Hematopoietic multipotent progenitor cell treated with erythropoietin and hydrocortisone succinate and interleukin-3 and kit ligand, for 8 days (in vitro differentiated cells): ENCODE data around the gene TRAF3IP1.

Source experiments
- DNase-seq: peaks from one replicate; pipeline ENCODE4 v3.0.0-alpha.2; 2015

Gene TRAF3IP1

GRCh38 chr2:238287737-238288649 is 32.3 kb upstream of the TRAF3IP1 start, which contains the start of gene PER2:
Gene PER2 (minus strand): TSS chr2:238288610. CDS start chr2:238277936, 10,674 bp downstream.
- DNase-seq, result peak; percentile 60

- DNase-seq, result peak; percentile 98
These were observed 31.4 kb upstream of the TRAF3IP1 start for GRCh38 chr2:238288650-238289573.

DNA sequence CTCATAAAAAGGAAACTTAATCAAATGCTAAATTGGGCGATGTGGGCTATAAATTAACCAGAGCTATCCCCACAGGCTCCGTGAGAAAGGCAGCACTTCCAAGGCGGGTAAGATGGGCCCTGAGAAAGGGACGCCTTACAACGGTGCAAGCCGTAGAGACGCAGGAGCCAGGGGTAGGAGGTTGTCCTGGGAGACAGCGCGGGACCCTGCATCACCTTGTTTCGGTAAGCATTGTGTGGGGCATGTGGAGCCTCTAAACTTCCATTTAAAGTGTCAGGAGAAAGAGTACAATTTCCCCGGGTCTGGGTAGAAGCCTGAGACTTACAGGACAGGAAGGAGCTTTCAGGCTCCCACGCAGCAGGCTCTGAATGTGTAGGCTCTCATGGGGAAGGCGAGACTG is 30.7 kb upstream of the TRAF3IP1 start:
- DNase-seq, result no peak

DNA sequence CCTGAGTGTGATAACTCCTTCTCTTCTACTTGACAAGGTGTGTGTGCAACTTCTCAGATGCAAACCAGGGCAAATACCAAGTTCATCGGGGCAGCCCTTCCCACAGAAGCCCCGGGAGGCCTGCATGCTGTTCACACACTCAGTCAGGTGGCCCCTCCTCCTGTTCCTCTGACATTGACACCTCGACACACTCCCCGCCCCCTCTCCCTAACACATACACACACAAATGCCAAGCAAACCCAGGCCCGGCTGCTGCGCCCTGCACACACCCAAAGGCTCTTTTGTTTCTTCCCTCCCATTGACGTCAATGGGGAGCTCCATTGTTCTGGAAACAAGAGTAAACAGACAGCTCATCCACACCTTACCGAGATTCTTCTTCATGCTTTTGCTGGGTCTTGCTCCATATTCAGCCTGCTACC is 30.2 kb upstream of the TRAF3IP1 start:
- DNase-seq, result peak; percentile 17

DNA sequence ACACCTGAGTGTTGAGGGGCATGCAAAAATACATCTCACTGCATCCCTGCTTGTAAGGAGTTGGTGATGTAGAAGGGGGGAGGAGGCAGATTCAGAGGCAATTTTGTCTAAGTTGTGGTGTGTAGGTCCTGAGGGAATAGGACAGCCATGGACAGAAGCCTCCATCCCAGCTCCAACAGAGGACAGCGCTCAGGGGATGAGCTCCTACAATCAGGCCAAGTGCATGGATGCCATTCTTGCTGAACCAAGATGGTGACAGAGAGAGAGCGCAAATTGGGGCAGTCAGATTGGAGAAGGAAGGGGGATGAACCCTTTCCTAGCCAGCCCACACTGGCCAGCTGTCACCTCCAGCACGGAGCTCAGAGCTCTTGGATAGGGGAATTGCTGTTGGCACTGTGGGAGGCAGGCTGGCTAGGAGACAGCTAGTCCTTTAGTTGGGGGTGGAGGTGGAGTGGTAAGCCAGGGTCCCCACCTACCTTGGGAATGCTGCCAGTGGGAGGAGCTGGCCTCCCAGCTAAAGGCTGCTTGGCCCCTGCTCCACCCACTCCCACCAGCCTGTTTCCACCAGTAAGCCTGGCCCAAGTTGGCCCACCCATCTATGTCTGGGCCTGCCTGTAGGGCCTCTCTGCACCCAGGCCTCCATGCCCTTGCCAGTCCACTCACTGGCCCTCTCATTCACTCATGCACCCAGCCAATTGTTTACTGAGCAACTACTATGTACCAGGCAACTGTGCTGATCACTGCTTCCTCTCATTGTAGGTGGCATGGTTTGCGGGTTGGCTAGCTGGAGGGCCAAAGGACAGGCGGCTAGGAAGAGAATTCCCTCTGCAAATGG is 29.4 kb upstream of the TRAF3IP1 start:
- peak; percentile 64 for DNase-seq

DNA sequence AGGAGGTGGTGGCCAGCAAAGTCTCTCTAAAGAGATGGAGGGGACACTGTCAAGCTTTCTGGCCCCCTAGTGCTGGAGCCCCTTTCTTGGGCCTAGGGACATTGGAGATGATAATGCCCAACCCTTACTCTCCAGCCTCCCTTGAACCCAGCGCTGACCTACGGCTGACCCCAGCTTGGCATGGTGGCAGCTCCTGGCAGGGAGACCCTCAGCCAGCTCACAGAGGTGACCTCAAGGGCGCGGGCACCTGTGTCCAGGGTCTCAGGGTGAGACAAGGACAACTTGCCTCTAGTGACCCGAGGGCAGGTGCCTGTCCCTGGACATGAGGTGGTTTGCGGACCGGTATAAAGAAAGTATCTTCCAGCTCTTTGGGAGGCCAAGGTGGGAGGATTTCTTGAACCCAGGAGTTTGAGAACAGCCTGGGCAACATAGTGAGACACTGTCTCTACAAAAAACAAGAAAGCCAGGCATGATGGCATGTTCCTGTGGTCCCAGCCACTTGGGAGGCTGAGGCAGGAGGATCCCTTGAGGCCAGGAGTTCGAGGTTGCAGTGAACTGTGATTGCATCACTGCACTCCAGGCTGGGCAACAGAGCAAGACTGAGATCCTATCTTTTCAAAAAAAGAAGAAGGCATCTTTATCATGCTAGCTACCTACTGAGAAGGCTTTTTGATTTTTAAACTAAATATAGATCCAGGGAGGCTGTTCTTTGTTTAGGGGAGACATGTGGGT is 28.6 kb upstream of the TRAF3IP1 start:
- no peak for DNase-seq

GRCh38 chr2:238294046-238294392 is 26.3 kb upstream of the TRAF3IP1 start:
- DNase-seq, result no peak

DNA sequence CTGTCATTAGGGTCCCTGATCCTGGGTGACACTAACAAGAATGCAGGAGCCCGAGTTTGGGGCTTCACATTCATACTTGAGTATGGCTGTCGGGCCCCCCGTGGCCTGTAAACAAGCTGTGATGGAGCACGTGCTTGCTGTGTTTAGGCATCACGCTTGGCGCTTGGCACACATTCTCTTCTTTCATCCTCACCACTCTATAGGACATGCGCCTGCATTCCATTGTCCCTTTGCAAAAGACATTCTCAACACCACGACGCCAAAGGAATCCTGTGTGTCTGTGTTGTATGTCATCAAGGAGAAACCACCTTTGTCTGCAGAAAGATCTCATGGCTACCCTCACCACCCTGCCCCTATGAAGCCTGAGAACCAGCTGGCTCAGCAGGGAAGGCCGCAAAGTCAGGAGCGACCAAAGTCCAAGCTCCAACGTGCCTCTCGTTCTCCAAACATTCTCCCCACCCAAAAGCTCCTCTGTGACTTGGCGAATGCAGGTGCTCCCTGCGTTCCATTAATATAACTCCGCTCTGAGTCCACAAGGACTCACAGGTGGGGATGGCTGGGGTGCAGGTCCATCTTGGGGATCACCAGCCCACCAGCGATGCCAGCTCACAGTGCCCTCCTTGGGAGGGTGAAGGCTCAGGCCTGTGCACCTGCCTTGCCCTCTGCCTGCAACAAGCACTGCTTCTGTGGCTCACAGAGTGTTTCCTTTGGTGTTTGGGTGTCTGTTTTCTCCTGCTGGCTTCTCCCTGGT is 25.8 kb upstream of the TRAF3IP1 start:
- DNase-seq, result no peak

GRCh38 chr2:238295144-238296112 is 24.9 kb upstream of the TRAF3IP1 start:
- DNase-seq, result no peak

DNA sequence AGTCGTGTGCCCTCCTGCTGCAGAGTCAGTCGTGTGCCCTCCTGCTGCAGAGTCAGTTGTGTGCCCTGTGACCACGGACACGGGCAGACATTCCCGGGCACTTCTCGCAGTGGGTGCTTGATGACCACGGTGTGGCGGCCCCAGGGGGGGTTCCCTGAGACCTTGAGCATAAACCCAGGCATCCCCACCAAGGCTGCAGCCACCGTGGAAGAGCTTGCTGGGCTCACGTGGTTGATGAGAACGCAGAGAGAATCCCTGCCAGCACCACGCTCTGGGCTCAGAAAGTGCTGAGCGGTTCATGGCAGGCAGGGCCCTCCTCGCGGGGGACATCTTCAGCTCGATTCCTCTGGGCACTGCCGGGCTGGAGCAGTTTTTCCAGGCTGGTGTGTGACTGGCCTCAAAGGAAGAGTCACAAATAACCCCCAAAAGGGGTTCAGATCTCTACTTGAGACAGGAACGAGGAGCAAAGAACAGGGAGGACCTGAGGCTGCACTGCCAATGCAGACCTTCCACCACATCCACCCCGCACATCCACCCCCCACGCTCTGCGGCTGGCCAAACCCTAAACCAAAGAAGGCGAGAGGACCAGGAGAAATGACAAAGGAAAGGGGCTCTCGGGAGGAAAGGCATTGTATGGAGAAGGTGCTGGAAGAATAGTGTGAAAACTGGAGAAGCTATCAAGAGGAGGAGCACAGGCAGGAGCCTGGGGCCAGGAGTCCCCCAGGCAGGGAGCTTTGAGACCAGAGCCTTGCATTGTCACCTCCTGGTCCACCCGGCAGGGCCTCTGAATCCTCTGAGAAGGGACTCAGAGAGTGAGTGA is 23.5 kb upstream of the TRAF3IP1 start:
- no peak for DNase-seq

GRCh38 chr2:238299803-238300202 is 20.5 kb upstream of the TRAF3IP1 start:
- no peak for DNase-seq

DNA sequence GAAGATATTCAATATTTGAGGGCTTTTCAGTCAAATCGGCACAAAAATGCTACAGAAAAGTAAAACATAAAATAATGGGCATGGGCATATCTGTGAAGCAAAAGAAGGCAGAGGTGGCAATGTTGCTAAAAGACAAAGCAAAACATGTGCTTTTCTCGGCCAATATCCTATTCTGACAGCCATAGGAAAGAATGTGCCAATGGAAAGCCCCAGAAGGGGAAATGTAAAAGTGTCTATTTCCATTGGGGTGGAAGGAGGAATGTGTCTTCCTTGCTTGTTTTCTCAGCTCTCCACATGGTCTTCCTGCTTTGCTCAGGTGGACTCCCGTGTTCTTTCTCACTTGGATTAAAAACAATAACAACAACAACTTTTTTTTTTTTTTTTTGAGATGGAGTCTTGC is 18.2 kb upstream of the TRAF3IP1 start:
- DNase-seq, result no peak

DNA sequence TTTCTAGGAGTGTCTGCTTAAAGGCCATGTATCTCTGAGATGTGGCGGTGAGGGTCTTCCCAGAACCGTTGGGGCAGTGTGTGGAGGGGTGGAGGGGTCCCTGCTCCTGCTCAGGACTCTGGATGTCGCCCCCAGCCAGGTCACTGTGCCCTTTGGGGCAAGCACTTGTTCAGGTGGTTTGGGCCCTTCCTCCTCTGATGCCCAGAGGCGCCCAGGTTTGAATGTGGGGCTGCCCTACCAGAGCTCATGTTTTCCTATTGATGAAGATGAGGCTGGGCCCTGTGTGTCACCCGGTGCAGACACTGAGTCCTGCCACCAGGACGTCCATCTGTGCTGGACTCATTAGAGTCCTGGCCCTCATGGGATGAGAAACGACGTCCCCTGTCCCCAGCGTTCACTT is 17.6 kb upstream of the TRAF3IP1 start:
- DNase-seq, result no peak

- DNase-seq, result no peak
These were observed 16.2 kb upstream of the TRAF3IP1 start for GRCh38 chr2:238304116-238304515.

DNA sequence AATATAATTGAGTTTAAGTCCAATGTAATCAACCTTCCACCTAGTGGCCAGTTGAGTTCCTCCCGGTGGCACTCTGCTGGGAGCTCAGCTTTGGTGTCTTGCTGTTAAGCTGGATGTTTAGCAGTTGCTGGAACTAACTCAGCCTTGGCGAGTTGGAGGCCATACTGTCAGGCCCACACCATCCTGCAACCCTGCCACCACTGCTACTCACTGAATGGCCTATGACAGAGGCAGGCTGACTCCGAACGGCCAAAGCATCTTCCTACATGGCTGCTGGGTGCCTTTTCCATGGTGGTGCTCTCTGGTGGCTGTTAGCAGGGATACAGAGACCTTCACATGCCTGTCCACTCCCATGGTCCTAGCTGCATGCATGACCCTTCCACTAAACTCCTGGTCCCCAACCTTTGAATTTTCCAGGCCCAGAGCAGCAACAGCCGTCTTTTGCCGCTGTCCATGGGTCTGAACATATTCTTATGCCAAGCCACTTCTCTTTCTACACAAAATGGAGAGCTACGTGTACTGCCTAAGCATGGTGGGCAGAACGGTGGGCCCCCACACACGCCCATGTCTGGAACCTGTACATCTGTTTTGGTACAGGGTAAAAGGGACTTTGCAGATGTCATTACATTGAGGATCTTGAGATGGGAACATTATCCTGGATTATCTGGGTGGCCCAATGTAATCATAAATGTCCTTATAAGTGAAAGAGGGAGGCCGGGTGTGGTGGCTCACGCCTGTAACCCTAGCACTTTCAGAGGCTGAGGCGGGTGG is 15.0 kb upstream of the TRAF3IP1 start:
- DNase-seq, result no peak

- DNase-seq, result no peak
These were observed 14.2 kb upstream of the TRAF3IP1 start for GRCh38 chr2:238305965-238306671.

DNA sequence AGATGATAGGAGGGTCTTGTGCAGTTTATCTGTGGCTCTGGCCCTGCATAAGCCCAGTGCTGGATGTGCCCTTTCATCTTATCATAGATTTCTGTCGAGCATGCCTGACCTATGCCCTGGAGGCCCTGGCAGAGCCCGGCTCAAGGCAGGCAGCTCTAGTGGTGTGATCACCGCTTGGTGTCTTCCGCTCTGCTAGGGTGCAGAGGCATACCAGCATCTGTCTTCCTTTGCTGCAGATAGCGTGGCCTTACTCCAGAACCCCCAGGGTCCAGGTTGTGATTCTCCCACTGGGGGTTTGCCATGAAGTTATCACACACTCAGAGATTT is 13.7 kb upstream of the TRAF3IP1 start:
- DNase-seq, result no peak

DNA sequence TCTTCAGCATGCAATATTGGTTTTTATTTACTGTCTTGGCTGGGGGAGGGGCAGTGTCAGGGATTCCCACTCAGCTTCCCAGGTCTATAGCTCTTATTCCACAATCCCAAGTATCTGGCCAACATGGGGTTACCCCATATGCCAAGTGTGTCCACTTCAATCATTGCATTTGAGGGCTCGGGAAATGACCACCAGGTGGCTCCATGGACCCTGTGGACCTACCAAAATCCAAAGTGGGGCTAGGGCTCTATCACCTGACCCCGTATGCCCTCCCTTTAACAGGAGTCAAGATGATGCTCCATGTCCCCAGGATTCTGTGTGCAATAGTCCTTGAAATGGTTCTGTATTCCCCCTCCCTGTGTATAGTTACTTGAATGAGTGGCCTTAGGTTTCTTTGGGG is 12.1 kb upstream of the TRAF3IP1 start:
- DNase-seq, result no peak
